Right cardiac atrium (tissue), 5 donors: ENCODE measurements around the gene COQ8B. TPM values are rescaled to one million over a fixed set of nuclear protein-coding genes. Genes with fewer than 3 reads are reported as not detected.

Experiments used
- ATAC-seq, 2 donors: fragments of 200-7000 bp; cut with Tn5 transposase; one replicate each; pipeline versions ENCODE4 v1.8.0 to v1.9.1; 2020; ENCODE audit warnings: moderate library complexity in 2 of 2, mild to moderate bottlenecking in 1 of 2
- DNase-seq, 3 donors: peaks; one replicate each; pipeline ENCODE4 v3.0.0-alpha.2; 2020
- H3K27ac ChIP-seq: one replicate; pipeline ENCODE4 v1.5.1; 2013; ENCODE audit warnings: mild to moderate bottlenecking, low read length, control low read depth, moderate library complexity
- H3K27me3 ChIP-seq: one replicate; pipeline ENCODE4 v1.6.1; 2013; ENCODE audit not compliant: control insufficient read depth, insufficient read depth
- H3K4me1 ChIP-seq: one replicate; pipeline ENCODE4 v1.6.1; 2013; ENCODE audit warnings: low read length; ENCODE audit not compliant: control insufficient read depth, insufficient read depth
- H3K4me3 ChIP-seq: one replicate; pipeline ENCODE4 v1.5.1; 2013; ENCODE audit warnings: low read length, control low read depth
- H3K9me3 ChIP-seq: one replicate; pipeline ENCODE4 v1.6.1; 2013; ENCODE audit warnings: low read length; ENCODE audit not compliant: control insufficient read depth
- WGBS: extraction: QIAGEN DNeasy Blood & Tissue Kit; methylation state at CpG from one replicate; pipeline ENCODE4 v1.1.7; 2013; 5-methylcytosine and 5-hydroxymethylcytosine counted together
- intact Hi-C, 4 donors: fragments of 100-400 bp; cut with DNase I; formaldehyde crosslinking; loops; one replicate each; pipeline versions ENCODE4 v1.11.0 to v1.14.0; 2022 to 2023
- polyA plus RNA-seq: library from polyadenylated mRNA; stranded (reverse); fragments of 200-250 nt; gene quantifications from one replicate; pipeline ENCODE4 v1.2.3, GENCODE V29; 2013
- total RNA-seq, 4 donors: library from RNA; stranded (reverse); fragmentation: NEBNext Ultra II Directional; extraction: Animal tissue kit (Norgen Biotek cat#: 25700); gene quantifications; one replicate each; pipeline ENCODE4 v1.2.1, GENCODE V29; 2021
- donor health status: healthy with polysubstance abuse.
- donor health status: DM: no; HTN: yes; CAD: no.
- donor health status: DM: no; HTN: no; CAD: no.
- donor health status: DM: no; HTN: yes; CAD: no; lungs with severe emphysema.
- donor health status: DM: yes; HTN: yes; CAD: no.

COQ8B gene
- total and polyA plus RNA-seq, 5 donors = 22.8 to 34.0 (median 25.5) TPM

DNA sequence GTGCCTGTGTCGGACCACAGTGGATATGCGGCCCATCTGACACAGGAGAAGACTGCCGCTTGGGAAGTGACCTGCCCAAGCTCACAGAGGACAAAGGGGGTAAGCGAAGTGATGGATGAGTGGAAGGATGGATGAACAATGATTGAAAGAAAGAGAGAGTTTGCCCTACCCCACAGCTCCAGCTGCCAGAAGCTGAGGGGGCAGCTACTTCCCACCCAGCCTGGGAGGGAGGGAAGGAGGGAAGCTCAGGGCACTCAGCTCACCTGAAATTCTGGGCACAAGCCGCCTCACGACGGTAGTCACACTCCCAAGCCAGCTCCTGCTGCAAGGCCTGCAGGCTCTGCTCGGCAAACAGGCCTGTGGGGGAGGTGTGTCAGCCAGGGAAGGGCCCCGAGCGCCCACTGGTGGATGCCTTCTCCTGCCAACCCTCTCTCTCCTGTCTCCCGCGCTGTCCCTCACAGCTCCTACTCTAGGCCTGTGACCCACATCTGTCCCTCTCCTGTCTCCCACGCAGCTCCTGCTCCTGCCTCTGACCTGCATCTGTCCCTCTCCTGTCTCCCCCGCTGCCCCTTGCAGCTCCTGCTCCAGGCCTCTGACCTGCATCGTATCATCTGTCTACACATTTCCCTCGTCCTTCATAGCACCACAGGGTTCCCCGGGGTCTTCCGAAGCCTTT lies 14.2 kb downstream of the COQ8B start:
- H3K9me3 ChIP-seq = no peaks in the 10 kb centered on the region
- peak overlapping the region; percentile 16 for H3K27ac ChIP-seq
- DNase-seq (peak; percentile 36 to 84 (median 74)), ATAC-seq (peak; percentile 58 to 64)
- WGBS = 67% methylated on average over 18 of the region's 18 CpGs
- intact Hi-C loops = no loop called here
- H3K4me1 ChIP-seq = no peaks in the 10 kb centered on the region
- no peaks in the 10 kb centered on the region for H3K27me3 ChIP-seq
- no peak overlapping the region for H3K4me3 ChIP-seq

GRCh38 chr19:40701758-40702157 lies 14.9 kb downstream of the COQ8B start:
- 96% methylated on average over 6 of the region's 6 CpGs for WGBS
- Histone ChIP-seq H3K27ac (no peak overlapping the region), H3K27me3 (no peaks in the 10 kb centered on the region), H3K4me3 (no peak overlapping the region), H3K9me3 (no peaks in the 10 kb centered on the region), H3K4me1 (no peaks in the 10 kb centered on the region)
- ATAC-seq (no peak), DNase-seq (no peak)
- intact Hi-C loops = no loop called here

GRCh38 chr19:40700083-40700482 lies 16.6 kb downstream of the COQ8B start:
- intact Hi-C loops = no loop called here
- no peak overlapping the region for H3K4me3 ChIP-seq
- peak in 1 of 3 donors; percentile 44 for DNase-seq
- no peaks in the 10 kb centered on the region for H3K4me1 ChIP-seq
- H3K9me3 ChIP-seq = no peaks in the 10 kb centered on the region
- 95% methylated on average over 9 of the region's 9 CpGs for WGBS
- no peak overlapping the region for H3K27ac ChIP-seq
- ATAC-seq = no peak
- no peaks in the 10 kb centered on the region for H3K27me3 ChIP-seq

- ATAC-seq (no peak), DNase-seq (no peak)
- intact Hi-C loops = no loop called here
- no peaks in the 10 kb centered on the region for H3K4me1 ChIP-seq
- no peak overlapping the region for H3K4me3 ChIP-seq
- no peaks in the 10 kb centered on the region for H3K9me3 ChIP-seq
- WGBS = 96% methylated on average over 6 of the region's 6 CpGs
- no peaks in the 10 kb centered on the region for H3K27me3 ChIP-seq
- H3K27ac ChIP-seq = no peak overlapping the region
Observed at GRCh38 chr19:40697007-40697406, 19.7 kb downstream of the COQ8B start.

- WGBS = 89% methylated on average over 5 of the region's 5 CpGs
- no peaks in the 10 kb centered on the region for H3K9me3 ChIP-seq
- no peaks in the 10 kb centered on the region for H3K27me3 ChIP-seq
- intact Hi-C loops = no loop called here
- no peak overlapping the region for H3K4me3 ChIP-seq
- no peaks in the 10 kb centered on the region for H3K4me1 ChIP-seq
- peak in 1 of 3 donors; percentile 21 for DNase-seq
- no peak overlapping the region for H3K27ac ChIP-seq
- ATAC-seq = no peak
Observed at GRCh38 chr19:40695881-40696280, 20.8 kb downstream of the COQ8B start.

DNA sequence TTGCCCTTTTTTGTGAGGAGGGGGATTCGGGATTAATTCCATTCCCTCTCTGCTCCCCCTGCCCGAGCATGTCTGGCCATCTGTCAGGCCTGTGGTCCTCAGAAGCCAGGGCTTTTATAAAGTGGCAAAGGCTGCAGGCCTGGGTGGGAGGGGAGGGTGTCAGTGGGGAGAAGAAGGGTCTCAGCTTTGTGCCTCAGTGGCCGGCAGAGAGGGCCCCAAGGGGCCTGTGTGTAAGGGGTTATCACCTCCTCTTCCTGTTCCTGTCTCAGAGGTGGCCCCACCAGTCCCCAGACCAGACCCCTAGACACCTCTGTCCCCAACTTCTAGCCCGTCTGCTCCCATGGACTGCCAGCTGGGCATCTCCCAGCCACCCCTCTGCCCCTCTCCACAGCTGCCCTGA lies 22.8 kb downstream of the COQ8B start:
- peak in 1 of 3 donors; percentile 30 for DNase-seq
- no peak for ATAC-seq
- Histone ChIP-seq H3K4me1 (no peaks in the 10 kb centered on the region), H3K4me3 (no peak overlapping the region), H3K9me3 (no peaks in the 10 kb centered on the region), H3K27me3 (no peaks in the 10 kb centered on the region), H3K27ac (no peak overlapping the region)
- intact Hi-C loops = no loop called here
- whole genome bisulfite sequencing = 79% methylated on average over 4 of the region's 4 CpGs

DNA sequence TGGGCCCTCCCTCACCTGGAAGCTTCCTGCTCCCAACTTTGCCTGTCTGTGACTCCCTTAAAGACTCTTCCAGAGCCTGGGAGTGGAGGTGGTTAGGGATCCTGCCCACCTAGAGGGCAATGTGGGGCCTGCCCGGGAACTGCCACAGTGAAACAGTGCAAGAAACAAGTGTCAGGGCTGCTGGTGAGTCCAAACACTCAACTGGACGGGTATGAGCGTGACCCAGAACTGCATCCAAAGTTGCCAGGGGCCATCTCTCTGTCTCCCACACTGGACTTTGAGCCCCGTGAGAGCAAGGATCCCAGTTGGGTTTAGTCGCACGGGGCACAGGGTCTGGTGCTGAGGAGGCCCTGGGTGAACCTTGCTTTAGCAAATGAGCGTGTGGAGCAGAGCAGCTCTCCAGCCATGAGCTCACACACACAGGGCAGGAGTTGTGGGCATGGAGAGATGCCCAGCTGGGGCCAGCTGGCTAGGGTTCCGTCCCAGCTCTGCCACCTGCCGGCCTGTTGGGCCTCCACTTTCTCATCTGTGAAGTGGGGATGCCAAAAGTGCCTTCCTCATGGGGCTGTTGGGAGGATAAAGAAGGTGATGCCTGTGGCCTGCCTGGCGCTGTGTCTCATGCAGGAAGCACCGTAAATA lies 23.4 kb downstream of the COQ8B start:
- Histone ChIP-seq H3K4me3 (no peak overlapping the region), H3K27me3 (no peaks in the 10 kb centered on the region), H3K9me3 (no peaks in the 10 kb centered on the region), H3K27ac (no peak overlapping the region), H3K4me1 (no peaks in the 10 kb centered on the region)
- WGBS = 88% methylated on average over 11 of the region's 11 CpGs
- ATAC-seq (no peak), DNase-seq (peak in 1 of 3 donors; percentile 56)
- intact Hi-C loops = no loop called here

GRCh38 chr19:40692212-40692551 lies 24.5 kb downstream of the COQ8B start:
- no peak for DNase-seq
- H3K9me3 ChIP-seq = no peaks in the 10 kb centered on the region
- 84% methylated on average over 14 of the region's 14 CpGs for WGBS
- no peak overlapping the region for H3K27ac ChIP-seq
- intact Hi-C loops = no loop called here
- ATAC-seq = no peak
- H3K4me3 ChIP-seq = no peak overlapping the region
- no peaks in the 10 kb centered on the region for H3K27me3 ChIP-seq
- H3K4me1 ChIP-seq = peaks cover 5% of the 10 kb centered on the region

GRCh38 chr19:40691421-40692211 lies 25.1 kb downstream of the COQ8B start:
- DNase-seq = peak in 1 of 3 donors; percentile 72
- no peaks in the 10 kb centered on the region for H3K9me3 ChIP-seq
- peaks cover 5% of the 10 kb centered on the region for H3K4me1 ChIP-seq
- peak overlapping the region; percentile 74 for H3K27ac ChIP-seq
- intact Hi-C loops = no loop called here
- H3K4me3 ChIP-seq = no peak overlapping the region
- no peak for ATAC-seq
- no peaks in the 10 kb centered on the region for H3K27me3 ChIP-seq
- 70% methylated on average over 23 of the region's 24 CpGs for WGBS

DNA sequence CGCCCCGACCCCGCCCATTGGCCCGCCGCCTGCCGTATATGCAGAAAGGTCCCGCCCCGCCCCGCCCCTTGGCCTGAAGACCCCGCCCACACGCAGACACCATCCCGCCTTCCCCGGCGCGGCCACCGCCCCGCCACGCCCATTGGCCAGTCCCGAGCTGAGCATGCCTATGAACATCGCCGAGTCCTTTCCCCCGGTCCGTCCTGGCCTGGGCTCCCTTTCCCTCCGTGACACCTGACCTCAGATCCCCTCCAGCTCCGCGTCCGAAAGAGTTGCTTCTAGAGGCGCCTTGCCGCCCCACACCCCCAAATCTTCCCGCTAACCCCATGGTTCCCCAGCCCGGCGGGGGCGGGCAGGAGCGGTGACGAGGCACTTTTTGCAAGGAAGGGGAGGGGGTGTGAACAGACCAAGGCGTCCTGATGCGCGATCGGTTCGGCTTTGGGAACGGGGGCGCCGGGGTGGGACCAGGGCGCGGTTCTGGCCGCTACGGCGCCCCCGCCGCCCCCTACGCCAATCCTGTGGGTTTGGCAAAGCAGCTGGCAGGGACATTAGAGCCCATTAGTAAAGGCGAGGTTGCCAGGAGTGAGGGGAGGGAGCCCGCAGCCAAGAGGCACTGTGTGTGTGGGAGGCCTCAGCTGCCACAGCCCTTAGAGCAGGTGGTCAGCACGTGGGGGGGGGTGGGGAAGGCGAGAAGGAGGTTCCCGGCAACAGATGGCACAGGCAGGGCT lies 25.8 kb downstream of the COQ8B start:
- peak; percentile 88 to 91 for ATAC-seq
- no peaks in the 10 kb centered on the region for H3K27me3 ChIP-seq
- WGBS = 2% methylated on average over 56 of the region's 56 CpGs

More for the DNA sequence above, 25.8 kb downstream of the COQ8B start:
- peaks cover 5% of the 10 kb centered on the region for H3K4me1 ChIP-seq
- H3K27ac ChIP-seq = peak overlapping the region; percentile 74
- peak overlapping the region; percentile 90 for H3K4me3 ChIP-seq
- peak; percentile 97 to 99 (median 99) for DNase-seq
- intact Hi-C loops = no loop called here
- no peaks in the 10 kb centered on the region for H3K9me3 ChIP-seq
